DMS114 treated with DMSO at 0.1 percent for 48 hours (cell line): ENCODE measurements around the gene MACROH2A2.
"Not testable (repeated sequence)": the region's sequence is repeated elsewhere in the genome, so short reads cannot be mapped to it uniquely, and the experiment has no call there.

Experiments
- DNase-seq: peaks from one replicate; lab custom pipeline; 2025; ENCODE audit not compliant: unreplicated experiment; lab: John Stamatoyannopoulos, UW

MACROH2A2 gene

DNA sequence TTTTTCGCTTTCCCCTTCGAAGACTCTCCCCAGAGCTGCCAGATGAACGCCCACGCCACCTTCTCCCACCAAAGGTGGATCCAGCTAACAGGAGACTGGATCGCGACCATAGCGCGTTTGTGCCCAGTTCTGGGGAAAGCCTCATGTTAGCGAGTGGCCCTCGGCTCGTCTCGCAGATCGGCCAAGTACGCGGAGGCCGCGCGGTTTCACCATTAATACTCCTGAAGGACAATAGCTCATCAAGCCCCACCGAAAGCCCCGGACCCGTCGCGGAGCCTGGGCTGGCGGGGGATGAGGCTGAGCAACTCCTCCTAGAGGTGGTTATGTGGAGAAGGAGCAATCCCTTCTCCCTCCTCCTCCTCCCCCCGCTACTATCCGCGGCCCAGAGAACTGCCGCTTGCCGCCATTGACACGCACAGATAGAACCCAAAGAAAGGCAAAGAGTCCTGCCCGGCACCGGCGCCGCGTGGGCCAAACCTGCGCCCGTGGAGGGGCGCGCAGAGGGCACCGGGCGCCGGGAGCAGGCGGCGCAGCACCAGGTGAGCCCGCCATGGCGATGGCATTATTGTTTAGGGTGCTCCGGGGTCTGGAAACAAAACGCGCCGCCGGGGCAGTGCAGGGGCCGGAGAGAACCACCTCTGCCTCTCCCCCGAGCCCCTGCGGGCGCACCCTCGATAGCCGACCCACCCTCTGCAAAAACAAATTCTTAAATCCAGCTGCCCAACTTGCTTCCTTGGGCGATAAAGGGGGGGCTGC, at the start of gene MACROH2A2:
Gene MACROH2A2, plus strand, starts transcription at position 385 of the 756 bp plus-strand sequence. CDS start 22,813 bp downstream, outside the sequence.
- DNase-seq: peak; percentile 63

- no peak for DNase-seq
Observed at GRCh38 chr10:70007116-70007820, 45.4 kb upstream of the MACROH2A2 start.

- no peak for DNase-seq
Observed at GRCh38 chr10:70031215-70031614, 21.4 kb upstream of the MACROH2A2 start.

DNA sequence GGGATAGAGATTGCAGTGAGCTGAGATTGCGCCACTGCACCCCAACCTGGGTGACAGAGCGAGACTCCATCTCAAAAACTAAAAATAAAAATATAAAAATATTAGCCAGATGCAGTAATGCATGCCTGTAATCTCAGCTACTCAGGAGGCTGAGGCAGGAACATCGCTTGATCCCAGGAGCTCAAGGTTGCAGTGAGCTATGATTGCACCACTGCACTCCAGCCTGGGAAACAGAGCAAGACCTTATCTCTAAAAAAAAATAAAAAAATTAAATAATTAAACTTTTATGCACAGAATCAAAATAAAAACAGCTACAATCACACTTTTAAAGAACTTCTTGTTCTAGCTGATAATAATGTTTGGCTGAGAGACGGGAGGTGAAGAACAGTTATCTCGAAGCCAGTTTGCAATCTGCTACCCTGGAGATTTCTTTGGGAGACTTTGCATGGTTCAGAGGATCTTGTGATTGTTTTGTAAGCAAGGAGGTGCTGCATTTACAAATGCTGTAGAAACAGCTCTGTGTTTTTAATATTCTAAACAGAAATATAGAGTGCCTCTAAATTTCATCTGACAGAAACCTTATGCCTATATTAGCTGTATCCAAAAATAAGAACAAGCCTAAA, 19.9 kb upstream of the MACROH2A2 start:
- no peak for DNase-seq

DNA sequence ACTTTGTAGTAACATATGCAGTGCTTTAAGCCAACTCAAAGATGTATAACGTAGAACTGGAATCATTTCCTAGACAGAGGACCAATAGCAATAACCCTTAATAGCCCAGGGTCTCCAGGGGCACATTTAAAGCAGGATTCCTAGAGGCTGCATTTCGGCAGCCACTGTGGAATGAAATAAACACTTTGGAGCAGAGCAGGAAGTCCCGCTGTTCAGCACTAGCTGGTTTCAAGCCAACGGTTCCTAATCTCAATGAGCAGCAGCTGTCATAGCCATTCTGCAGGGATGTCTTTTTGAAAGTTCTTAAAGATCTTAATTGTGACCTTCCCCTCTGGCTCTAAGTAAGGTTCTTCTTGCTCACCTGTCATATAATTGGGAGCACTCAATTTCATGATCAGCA, 18.4 kb upstream of the MACROH2A2 start:
- DNase-seq: no peak

DNA sequence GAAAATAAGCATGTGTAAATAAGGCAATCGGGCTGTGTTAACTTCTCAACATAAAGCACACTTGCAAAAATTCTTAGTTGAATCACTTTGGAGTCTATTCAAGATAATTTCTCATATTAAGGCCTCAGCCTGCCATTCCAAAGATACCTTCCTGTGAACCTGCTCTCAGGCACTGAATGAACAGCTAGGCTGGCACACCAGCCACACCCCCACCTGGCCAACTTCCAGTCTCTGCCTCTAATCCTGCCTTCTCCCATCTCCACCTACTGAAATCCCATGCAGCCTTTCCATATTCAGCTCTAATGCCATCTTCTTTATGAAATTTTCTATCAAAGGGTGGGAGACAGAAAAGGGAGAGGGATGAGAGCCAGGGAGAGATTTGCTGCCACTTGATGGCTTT, 17.1 kb upstream of the MACROH2A2 start:
- no peak for DNase-seq

GRCh38 chr10:70038923-70039322, 13.7 kb upstream of the MACROH2A2 start:
- DNase-seq: no peak

DNA sequence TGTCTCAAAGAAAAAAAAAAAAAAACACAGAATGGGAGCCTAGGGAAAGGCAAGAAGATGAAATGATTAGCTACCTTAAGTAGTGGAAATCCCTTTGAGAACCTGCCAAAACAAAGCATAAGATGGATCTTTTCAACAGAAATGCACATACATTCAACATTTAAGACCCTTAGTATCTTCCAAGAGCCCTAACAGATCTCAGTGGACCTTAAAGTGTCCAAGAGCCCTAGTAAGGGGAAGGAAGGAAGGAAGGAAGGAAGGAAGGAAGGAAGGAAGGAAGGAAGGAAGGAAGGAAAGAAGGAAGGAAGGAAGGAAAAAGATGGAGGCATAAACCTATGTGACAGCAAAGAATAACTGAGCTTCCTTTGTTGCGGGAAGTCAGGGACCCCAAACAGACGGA, 11.6 kb upstream of the MACROH2A2 start:
- no peak for DNase-seq

DNA sequence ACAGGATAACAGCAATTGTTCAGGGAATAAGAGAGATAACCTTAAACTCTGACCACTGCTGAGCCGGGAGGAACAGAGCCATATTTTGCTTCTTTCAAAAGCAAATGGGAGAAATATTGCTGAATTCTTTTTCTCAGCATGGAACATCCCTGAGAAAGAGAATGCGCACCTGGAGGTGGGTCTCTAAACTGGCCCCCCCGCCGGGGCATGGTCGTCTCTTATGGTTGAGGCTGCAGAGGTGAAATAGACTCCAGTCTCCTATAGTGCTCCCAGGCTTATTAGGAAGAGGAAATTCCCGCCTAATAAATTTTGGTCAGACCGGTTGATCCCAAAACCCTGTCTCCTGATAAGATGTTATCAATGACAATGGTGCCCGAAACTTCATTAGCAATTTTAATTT, 10.9 kb upstream of the MACROH2A2 start:
- not testable (repeated sequence) for DNase-seq

DNA sequence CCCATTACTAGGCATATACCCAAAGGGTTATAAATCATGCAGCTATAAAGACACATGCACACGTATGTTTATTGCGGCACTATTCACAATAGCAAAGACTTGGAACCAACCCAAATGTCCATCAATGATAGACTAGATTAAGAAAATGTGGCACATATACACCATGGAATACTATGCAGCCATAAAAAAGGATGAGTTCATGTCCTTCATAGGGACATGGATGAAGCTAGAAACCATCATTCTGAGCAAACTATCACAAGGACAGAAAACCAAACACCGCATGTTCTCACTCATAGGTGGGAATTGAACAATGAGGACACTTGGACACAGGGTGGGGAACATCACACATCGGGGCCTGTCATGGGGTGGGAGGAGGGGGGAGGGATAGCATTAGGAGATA, 5.6 kb upstream of the MACROH2A2 start:
- not testable (repeated sequence) for DNase-seq

GRCh38 chr10:70048030-70048723, 4.5 kb upstream of the MACROH2A2 start:
- no peak for DNase-seq

GRCh38 chr10:70051848-70052247, 798 bp upstream of the MACROH2A2 start:
- no peak for DNase-seq

- no peak for DNase-seq
Observed at GRCh38 chr10:70053218-70053840, 683 bp downstream of the MACROH2A2 start.

DNA sequence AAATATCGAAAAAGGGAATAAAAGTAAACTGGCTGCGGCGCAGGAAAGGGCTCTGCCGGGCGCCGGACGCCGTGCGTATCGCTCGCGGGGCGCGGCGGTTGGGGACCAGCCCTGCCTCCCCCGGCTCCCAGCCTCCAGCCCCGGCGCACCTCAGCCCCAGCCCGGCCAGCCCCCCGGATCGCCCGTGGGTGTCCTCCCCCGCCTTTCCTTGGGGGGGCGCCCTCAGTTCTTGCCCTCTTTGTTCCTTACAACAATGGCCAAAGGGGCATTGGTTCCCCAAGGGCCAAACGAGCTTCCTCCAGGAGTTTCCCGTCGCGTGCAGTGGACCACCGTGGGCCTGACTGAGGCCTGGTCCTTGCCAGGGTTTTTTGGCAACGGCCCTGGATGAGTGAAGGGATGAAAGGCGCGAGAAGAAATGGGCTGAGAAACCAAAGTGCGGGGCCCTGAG, 1.2 kb downstream of the MACROH2A2 start:
- no peak for DNase-seq

- no peak for DNase-seq
Observed at GRCh38 chr10:70054902-70055301, 2.3 kb downstream of the MACROH2A2 start.

DNA sequence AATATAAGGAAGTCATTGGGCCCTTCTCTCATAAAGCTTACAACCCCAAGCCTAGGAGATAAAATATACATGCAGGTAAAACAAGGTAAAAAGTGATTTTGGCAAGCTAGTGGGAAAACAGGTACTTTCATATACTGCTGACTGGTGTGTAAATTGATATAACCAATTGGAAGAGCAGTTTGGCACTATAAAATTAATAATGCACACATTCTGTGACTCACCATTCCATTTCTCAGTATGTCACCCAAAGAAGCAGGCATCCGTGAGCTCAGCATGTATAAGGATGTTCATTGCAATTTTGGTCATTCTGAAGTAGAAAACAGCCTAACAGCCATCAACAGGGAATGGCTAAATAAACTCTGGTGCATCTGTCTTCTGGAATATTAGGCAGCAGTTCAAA, 2.9 kb downstream of the MACROH2A2 start:
- no peak for DNase-seq

- DNase-seq: no peak
Observed at GRCh38 chr10:70057306-70057705, 4.7 kb downstream of the MACROH2A2 start.

- DNase-seq: no peak
Observed at GRCh38 chr10:70060389-70060788, 7.7 kb downstream of the MACROH2A2 start.

- no peak for DNase-seq
Observed at GRCh38 chr10:70063418-70064098, 10.9 kb downstream of the MACROH2A2 start.

GRCh38 chr10:70064486-70064885, 11.8 kb downstream of the MACROH2A2 start:
- DNase-seq: no peak
